ENCODE results near the gene MBD5. TPM values are rescaled to one million over a fixed set of nuclear protein-coding genes. Genes with fewer than 3 reads are reported as not detected.
"Not testable (repeated sequence)": the region's sequence is repeated elsewhere in the genome, so short reads cannot be mapped to it uniquely, and the experiment has no call there.

MBD5 gene
- 19.3 TPM for total RNA-seq

DNA sequence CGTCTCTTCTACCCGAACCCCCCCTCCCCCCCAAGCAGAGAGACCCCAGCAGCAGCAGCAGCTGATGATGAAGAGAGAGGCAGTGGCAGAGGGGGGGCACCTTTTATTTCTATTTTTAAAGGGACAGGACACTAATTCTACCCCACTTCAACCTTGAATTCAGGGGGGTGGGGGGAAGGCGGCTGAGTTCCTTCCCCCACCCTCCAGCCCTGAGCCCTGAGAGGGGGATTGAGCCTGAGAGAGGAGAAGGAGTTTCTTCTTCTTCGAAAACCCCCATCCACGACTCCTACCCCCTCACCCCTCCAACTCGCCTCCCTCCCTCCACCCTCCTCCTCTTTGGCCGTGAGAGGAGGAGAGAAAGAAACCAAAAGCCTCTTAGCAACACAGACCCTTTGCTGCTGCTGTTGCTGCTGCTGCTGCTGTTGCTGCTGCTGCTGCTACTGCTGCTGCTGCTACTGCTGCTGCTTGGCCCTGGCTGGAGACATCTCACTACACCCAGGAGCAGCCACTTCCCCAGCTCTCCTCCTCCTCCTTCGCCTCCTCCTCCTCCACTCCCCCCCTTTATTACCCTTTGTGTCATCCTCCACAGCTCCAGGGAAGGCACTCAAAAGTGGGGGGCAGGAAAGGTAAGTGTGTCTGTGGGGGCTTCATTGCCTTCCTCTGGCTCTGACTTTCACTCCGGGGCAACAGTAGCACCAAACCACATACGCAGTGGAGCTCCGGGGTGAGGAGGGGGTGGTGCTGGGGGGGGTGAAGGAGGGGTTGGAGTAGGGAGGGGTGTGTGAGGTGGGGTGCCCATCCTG lies at the start of gene MBD5:
TSS of gene MBD5 (plus strand) at position 33 of the 803 bp plus-strand sequence.
- peak; percentile 2 for ATAC-seq

- no peak for ATAC-seq
Measured at GRCh38 chr2:147976102-147976501, 44.8 kb upstream of the MBD5 start.

- no peak for ATAC-seq
Measured at GRCh38 chr2:147977679-147978078, 43.2 kb upstream of the MBD5 start.

GRCh38 chr2:147980940-147981528 lies 39.9 kb upstream of the MBD5 start:
- ATAC-seq = no peak

DNA sequence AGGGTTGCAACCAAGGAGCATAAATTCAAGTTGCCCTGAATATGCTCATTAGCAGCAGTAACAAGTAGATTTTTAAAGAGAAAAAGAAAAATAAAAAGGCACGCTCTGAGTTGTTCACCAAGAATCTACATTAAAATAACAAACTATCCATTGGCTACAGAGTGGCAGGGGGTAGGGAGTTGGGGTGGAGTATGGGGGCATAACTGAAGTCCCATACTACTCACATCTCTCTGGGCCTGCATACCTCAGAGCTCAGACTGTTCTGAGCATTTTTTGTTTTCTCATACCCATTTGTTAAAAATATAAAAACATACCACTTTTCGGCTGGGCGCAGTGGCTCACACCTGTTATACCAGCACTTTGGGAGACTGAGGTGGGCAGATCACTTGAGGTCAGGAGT lies 31.8 kb upstream of the MBD5 start:
- ATAC-seq = no peak

- peak; percentile 33 for ATAC-seq
Measured at GRCh38 chr2:147989809-147990403, 31.0 kb upstream of the MBD5 start.

DNA sequence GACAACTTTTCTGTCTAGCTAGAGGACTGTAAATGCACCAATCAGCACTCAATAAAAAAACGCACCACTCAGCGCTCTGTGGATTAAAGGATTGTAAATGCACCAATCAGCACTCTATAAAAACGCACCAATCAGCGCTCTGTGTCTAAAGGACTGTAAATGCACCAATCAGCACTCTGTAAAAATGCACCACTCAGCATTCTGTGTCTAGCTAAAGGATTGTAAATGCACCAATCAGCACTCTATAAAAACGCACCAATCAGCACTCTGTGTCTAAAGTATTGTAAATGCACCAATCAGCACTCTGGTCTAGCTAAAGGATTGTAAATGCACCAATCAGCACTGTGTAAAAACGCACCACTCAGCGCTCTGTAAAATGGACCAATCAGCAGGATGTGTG lies 25.9 kb upstream of the MBD5 start:
- ATAC-seq = not testable (repeated sequence)

GRCh38 chr2:147996828-147997227 lies 24.1 kb upstream of the MBD5 start:
- ATAC-seq = no peak

GRCh38 chr2:147998203-147998602 lies 22.7 kb upstream of the MBD5 start:
- no peak for ATAC-seq

GRCh38 chr2:147999126-147999525 lies 21.8 kb upstream of the MBD5 start:
- no peak for ATAC-seq

GRCh38 chr2:148000095-148000494 lies 20.8 kb upstream of the MBD5 start:
- no peak for ATAC-seq

- ATAC-seq = not testable (repeated sequence)
Measured at GRCh38 chr2:148002420-148002819, 18.5 kb upstream of the MBD5 start.

- no peak for ATAC-seq
Measured at GRCh38 chr2:148006249-148007007, 14.5 kb upstream of the MBD5 start.

GRCh38 chr2:148007219-148007900 lies 13.5 kb upstream of the MBD5 start:
- no peak for ATAC-seq

GRCh38 chr2:148008411-148008810 lies 12.5 kb upstream of the MBD5 start:
- not testable (repeated sequence) for ATAC-seq

GRCh38 chr2:148013876-148014275 lies 7.0 kb upstream of the MBD5 start:
- ATAC-seq = no peak

- ATAC-seq = no peak
Measured at GRCh38 chr2:148014616-148015015, 6.3 kb upstream of the MBD5 start.

DNA sequence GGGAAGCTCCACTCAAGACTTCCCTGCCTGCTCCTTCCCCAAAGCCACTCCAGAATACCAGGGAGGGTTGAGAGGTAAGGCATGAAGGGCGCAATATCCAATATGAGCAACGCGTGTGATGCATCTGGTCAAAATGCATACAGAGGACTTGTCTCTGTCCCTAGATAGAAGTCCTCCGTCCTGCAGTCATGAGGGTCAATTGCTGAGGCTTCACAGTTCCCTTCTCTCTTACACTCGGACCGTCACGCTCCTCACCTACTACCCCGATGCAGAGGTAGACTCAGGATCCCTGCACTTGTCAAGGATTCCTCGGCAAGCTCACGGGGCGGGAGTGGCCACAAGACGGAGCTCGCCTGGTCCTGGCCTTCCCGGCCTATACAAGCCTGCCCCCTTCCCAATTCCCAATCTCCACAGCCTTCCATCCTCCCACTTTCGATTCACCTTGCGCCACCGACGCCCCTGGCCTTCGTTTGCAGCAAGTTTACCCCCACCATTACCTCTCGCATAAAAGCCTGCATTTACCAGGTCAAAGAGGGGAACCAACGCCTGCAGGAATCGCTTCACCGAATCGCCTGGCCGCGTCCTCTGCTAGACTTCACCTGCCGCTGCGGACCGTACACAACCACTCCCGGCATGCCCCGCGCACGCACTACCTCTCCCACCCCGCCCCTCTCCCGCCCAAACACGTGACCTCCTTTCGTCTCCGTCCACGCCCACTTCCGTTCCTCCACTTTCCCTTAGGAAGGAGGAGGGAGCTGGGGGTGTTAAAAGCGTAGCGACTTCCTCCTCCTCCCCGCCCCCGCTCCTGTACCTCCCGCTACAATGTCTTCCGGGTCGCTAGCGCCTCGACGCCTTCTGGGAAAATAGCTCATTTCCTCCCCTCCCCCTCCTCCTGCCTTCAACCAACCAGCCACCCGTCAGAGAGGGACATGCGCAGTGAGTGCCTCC lies 506 bp upstream of the MBD5 start, which contains the start of gene ORC4:
TSS of gene ORC4 (minus strand) at position 627 of the 948 bp plus-strand sequence. CDS start 44,779 bp downstream, outside the sequence.
- peak; percentile 99 for ATAC-seq

DNA sequence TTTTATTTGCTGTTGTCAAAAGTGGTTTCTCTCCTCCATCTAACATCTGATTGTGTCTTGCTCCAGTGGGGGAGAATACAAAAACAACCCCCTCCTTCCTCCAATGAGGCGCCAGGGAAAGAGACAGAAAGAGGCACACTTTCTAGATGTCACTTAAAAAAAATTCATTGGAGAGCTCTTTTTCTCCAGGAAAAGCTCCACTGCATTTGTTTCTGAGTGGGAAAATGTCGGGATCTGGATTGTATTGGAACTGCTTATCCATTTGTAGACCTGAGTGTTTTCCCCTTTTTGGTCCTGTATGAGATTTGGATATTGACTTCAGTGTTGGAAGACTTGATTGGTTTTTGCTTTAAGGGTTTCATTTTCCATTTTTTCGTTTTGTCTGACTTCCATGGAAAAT lies 995 bp downstream of the MBD5 start:
- no peak for ATAC-seq

- ATAC-seq = no peak
Measured at GRCh38 chr2:148022351-148022750, 1.5 kb downstream of the MBD5 start.

DNA sequence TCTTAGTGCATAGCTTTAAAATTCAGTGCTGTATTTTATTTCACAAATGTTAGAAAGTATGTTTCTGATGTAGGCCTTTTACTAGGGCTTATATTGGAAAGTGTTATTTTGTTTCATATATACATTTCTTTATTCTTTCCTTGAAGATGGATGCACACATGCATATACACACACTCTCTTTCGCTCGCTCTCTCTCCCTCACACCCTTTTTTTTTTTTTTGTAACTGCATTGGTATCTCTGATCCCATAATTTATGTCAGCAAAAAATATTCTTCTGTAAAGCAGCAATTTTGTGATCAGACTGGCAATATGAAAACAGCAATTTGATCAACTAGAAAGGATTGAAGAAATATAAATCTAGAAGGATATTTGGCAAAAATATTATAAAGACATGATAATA lies 2.0 kb downstream of the MBD5 start:
- no peak for ATAC-seq

Data from esophagus mucosa (tissue), 1 donor.